IPS DF 4.7 (cell line): Measurements from ENCODE around the gene TMEM62.
"Not testable (repeated sequence)": the region's sequence is repeated elsewhere in the genome, so short reads cannot be mapped to it uniquely, and the experiment has no call there.

Experiments used
- DNase-seq: peaks from one replicate; pipeline ENCODE4 v3.0.0-alpha.2; 2013; ENCODE audit warnings: low spot score; ENCODE audit errors: extremely low read depth

The TMEM62 gene

DNA sequence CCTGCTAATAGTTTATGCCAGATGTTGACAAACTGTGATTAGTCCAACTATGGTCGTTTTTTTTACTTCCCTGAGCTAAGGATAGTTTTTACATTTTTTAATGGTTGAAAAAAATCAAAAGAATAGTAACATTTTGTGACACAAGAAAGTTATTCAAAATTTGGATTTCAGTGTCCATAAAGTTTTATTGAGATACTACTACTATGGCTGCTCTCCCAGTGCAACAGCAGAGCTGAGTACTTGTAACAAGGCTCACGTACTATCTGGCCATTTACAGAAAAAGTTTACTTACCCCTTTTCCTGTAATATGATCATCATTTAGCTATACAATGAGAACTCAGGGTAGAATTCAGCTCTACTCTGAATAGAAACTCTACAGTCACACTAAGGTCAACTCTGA, 11.5 kb upstream of the TMEM62 start:
- DNase-seq = no peak

DNA sequence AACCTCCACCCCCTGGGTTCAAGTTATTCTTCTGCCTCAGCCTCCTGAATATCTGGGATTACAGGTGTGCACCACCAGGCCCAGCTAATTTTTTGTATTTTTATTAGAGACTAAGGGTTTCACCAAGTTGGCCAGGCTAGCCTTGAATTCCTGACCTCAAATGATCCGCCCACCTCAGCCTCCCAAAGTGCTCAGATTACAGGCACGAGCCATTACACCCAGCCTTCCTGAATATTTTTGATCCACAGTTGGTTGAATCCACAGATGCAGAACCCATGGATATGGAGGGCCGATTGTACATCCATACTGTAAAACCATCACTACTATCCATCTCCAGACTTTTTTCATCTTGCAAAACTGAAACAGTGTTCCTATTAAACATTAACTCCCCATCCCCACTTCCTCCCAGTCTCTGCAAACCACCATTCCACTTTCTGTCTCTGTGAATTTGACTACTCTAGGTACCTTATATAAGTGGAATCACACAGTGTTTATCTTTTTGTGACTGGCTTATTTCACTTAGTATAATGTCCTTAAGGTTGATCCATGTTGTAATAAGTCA, 8.2 kb upstream of the TMEM62 start:
- no peak for DNase-seq

DNA sequence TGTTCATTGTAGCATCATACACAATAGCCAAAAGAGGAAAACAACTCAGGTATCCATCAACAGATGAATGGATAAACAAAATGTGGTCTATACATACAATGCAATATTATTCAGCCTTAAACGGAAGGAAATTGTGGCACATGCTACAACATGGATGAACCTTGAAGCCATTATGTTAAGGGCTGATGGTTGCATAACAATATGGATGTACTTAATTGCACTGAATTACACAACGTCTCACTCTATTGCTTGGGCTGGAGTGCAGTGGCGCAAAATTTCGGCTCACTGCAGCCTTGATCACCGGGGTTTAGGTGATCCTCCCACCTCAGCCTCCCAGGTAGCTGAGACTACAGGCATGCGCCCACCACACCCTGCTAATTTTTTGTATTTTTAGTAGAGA, 7.0 kb upstream of the TMEM62 start:
- no peak for DNase-seq

DNA sequence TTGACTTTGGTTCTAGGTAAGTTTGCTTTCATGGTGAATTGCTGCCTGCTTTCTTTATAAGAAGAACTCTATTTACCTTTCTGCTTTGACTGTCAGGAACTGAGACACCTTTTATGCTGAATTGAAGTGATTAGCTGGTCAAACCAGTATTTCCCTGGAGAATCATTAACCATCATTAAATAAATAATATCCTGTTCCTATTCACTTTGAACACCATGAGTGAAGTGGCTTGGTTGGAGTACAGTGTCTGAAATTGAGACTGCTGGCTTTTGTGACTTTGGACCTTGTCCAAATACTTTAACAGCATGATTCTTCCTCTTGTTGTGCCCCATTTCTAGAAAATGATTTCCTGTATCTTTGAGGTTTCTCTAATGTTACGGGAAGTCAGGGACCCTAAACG, 5.6 kb upstream of the TMEM62 start:
- DNase-seq = no peak

DNA sequence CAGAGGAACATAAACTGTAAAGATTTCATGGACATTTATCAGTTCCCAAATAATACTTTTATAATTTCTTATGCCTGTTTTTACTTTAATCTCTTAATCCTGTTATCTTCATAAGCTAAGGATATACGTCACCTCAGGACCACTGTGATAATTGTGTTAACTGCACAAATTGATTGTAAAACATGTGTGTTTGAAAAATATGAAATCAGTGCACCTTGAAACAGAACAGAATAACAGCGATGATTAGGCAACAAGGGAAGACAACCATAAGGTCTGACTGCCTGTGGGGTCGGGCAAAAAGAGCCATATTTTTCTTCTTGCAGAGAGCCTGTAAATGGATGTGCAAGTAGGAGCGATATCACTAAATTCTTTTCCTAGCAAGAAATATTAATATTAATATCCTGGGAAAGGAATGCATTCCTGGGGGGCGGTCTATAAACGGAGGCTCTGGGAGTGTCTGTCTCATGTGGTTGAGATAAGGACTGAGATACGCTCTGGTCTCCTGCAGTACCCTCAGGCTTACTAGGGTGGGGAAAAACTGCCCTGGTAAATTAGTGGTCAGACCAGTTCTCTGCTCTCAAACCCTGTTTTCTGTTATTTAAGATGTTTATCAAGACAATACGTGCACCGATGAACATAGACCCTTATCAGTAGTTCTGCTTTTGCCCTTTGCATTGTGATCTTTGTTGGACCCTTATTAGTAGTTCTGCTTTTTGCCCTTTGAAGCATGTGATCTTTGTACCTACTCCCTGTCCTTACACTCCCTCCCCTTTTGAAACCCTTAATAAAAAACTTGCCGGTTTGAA, 5.0 kb upstream of the TMEM62 start:
- DNase-seq = not testable (repeated sequence)

DNA sequence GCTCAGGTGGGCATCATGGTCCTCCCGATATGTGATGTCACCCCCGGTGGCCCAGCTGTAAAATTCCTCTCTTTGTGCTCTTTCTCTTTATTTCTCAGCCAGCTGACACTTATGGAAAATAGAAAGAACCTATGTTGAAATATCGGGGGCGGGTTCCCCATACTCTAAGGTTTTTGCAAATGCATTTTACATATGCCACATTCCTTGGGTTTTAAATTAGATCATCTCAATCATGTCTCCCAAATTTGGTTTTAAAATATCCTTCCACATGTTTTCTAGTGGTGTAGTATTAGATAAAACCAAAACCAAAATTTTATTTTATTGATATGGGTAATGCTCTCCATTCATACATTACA, 4.4 kb upstream of the TMEM62 start:
- DNase-seq = no peak

- no peak for DNase-seq
Observed at GRCh38 chr15:43132830-43133429, 456 bp upstream of the TMEM62 start.

GRCh38 chr15:43134157-43134635, 810 bp downstream of the TMEM62 start:
- DNase-seq = no peak

DNA sequence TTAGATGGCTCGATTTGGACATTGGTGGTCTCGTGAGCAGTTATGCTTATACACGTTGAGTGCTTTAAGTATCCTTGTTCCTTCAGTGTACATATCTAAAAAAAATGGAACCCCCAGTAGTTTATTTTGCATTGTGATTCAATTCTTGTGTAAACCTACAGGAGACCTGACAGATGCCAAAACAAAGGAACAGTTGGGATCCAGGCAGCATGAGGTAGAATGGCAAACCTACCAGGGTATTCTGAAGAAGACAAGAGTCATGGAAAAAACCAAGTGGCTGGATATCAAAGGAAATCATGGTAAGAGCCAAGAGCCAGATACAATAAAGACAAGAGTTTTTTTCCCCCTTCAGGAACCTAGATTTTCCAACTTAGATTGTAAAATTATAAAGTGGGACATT, 2.0 kb downstream of the TMEM62 start:
- DNase-seq = no peak

DNA sequence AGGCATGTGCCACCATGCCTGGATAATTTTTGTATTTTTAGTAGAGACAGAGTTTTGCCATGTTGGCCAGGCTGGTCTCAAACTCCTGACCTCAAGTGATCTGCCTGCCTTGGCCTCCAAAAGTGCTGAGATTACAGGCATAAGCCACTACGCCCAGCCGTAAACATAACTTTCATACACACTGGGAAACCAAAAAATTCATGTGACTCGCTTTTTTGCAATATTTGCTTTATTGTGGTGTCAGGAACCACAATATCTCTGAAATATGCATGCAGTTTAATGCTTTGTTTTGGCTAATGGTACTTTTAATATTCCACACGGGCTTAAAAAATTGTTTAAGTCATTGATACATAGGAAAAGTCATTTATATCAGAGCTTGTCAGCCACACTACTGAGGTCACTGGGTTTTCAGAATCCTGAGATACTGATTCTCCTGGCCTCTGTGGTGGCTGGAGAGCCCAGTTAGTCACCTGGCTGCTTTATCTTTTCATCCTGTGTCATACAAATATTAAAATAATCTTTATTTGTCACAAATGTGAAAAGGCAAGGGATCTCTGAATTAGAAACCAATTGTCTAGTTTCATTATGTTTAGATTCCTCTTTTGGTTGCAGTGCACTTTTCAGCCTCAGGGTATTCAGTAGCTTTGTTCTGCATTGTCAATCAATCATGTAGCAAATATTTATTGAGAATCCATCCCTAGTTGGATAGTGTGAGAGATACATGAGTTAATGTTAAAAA, 10.0 kb downstream of the TMEM62 start:
- DNase-seq = no peak

DNA sequence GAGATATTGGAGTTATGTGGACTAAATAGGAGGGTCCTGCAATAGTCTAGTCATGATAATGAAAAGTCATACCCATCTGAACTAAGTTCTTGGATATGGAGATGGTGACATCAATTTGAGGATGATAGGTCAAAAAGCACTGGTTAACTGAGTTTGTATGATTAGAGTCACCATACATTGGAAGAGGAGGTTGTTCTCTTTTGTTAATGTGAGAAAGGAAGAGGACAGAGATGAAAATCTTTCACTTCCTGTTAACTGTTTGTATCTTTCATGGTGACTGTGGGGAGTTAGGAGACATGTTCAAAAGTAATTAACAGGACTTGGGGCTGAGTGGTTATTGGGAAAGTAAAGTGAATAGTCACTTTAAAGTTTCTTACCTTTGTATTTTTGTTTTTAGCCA, 11.1 kb downstream of the TMEM62 start:
- DNase-seq = no peak

DNA sequence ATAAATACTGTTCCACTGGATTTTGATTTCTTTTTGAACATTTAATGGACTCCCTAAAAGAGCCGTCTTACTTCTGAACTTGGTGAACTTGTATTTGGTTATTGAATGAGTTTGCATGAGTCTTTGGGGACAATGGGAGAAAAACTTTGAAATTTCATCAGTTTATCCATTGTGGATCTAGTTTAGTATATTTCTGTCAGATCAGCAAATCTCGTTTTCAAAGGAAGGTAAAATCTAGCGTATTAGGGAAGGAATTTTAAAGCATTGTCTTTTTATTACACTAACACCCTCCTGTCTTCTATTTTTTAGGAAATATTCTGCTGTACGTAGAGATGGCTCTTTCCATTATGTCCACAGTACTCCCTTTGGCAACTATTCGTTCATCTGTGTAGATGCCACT, 12.8 kb downstream of the TMEM62 start:
- no peak for DNase-seq

- DNase-seq = no peak
Observed at GRCh38 chr15:43150191-43150929, 17.0 kb downstream of the TMEM62 start.

GRCh38 chr15:43151688-43152087, 18.3 kb downstream of the TMEM62 start:
- no peak for DNase-seq

DNA sequence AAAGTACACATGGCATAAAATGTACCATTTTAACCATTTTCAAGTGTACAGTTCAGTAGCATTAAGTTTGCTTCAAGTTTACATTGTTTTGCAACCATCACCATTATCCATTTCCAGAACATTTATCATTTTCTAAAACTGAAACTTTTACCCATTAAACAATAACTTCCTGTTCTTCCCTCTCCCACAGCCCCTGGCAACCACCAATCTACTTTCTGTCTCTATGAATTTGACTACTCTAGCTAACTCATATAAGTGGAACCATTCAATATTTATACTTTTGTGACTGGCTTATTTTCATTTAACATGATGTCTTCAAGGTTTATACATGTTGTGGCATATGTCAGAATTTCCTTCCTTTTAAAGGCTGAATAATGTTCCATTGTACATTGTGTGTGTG, 19.9 kb downstream of the TMEM62 start:
- no peak for DNase-seq

- no peak for DNase-seq
Observed at GRCh38 chr15:43165801-43166325, 32.5 kb downstream of the TMEM62 start.

DNA sequence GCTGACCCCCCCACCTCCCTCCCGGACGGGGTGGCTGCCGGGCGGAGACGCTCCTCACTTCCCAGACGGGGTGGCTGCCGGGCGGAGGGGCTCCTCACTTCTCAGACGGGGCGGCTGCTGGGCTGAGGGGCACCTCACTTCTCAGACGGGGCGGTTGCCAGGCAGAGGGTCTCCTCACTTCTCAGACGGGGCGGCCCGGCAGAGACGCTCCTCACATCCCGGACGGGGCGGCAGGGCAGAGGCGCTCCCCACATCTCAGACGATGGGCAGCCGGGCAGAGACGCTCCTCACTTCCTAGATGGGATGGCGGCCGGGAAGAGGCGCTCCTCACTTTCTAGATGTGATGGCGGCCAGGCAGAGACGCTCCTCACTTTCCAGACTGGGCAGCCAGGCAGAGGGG, 33.9 kb downstream of the TMEM62 start:
- not testable (repeated sequence) for DNase-seq

DNA sequence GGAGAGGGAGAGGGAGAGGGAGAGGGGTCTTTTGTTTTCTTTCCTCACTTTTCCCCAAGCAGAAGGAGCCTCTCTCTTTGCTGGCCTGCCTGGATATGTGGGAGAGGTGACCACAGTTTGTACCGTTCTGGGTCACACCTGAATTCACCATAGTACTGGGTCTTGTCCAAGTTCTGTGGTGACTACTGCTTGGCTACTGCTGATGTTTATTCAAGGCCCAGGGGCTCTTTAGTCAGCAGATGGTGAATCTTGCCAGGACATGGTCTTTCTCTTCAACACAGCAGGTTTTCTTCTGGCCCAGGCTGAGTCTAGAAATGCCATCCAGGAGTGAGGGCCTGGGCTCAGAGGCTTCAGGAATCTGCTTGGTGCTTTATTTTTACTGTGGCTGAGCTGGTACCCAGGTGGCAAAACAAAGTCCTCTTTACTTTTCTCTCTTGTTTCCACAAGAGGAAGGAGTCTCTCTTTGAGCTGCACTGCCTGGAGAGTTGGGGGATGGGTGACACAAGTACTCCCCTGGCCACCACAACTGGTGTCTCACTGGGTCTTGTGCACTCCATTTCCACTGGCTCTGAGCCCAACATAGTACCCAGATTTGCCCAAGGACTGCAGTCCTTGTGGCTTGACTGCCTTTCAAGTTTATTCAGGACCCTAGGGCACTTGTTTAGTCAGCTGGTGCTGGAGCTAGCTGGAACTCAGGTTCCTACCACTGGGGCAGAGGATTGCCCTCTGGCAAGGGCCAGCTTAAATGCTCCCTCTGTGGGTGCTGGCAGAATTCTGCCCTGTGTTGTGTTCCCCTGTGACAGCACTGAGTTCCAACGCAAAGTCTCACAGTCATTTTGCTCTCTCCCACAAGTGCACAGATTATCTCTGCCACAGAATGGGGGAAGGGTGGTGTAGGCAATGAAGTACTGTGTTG, 35.1 kb downstream of the TMEM62 start:
- DNase-seq = no peak

GRCh38 chr15:43169888-43170287, 36.5 kb downstream of the TMEM62 start:
- DNase-seq = no peak

DNA sequence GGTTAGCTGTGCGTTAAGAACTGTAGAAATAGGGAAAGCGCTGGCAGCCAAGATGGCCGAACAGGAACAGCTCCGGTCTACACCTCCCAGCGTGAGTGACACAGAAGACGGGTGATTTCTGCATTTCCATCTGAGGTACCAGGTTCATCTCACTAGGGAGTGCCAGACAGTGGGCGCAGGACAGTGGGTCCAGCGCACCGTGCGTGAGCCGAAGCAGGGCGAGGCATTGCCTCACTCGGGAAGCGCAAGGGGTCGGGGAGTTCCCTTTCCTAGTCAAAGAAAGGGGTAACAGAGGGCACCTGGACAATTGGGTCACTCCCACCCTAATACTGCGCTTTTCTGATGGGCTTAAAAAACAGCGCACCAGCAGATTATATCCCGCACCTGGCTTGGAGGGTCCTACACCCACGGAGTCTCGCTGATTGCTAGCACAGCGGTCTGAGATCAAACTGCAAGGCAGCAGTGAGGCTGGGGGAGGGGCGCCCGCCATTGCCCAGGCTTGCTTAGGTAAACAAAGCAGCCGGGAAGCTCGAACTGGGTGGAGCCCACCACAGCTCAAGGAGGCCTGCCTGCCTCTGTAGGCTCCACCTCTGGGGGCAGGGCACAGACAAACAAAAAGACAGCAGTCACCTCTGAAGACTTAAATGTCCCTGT, 42.4 kb downstream of the TMEM62 start:
- not testable (repeated sequence) for DNase-seq
